ENCODE results near the gene C4orf50. TPM values are rescaled to one million over a fixed set of nuclear protein-coding genes. Genes with fewer than 3 reads are reported as not detected.
"Not testable (repeated sequence)": the region's sequence is repeated elsewhere in the genome, so short reads cannot be mapped to it uniquely, and the experiment has no call there.

The C4orf50 gene
- total RNA-seq, 1 donor from 2014 or later, result not detected

- no peak overlapping the region for H3K4me3 Mint-ChIP-seq (ENCODE audit: unreplicated experiment)
- H3K36me3 Mint-ChIP-seq (ENCODE audit: low read depth), result no peaks in the 10 kb centered on the region
- H3K27ac Mint-ChIP-seq (ENCODE audit: unreplicated experiment), result no peak overlapping the region
- TF ChIP-seq CTCF (IDR thresholded peaks at IDR 0.05), result no peak
- H3K9me3 Mint-ChIP-seq (ENCODE audit: low read depth), result no peaks in the 10 kb centered on the region
- no peak for DNase-seq (ENCODE audit: low spot score)
- no peaks in the 10 kb centered on the region for H3K4me1 Mint-ChIP-seq (ENCODE audit: low read depth)
- peaks cover 50% of the 10 kb centered on the region for H3K27me3 Mint-ChIP-seq (ENCODE audit: low read depth)
Observed at GRCh38 chr4:6008766-6009385, 9.4 kb downstream of the C4orf50 start.

- no peak for DNase-seq (ENCODE audit: low spot score)
- TF ChIP-seq CTCF (IDR thresholded peaks at IDR 0.05), result no peak
- Mint-ChIP-seq H3K27me3 (ENCODE audit: low read depth) (peaks cover 50% of the 10 kb centered on the region), H3K4me1 (ENCODE audit: low read depth) (no peaks in the 10 kb centered on the region), H3K9me3 (ENCODE audit: low read depth) (no peaks in the 10 kb centered on the region), H3K36me3 (ENCODE audit: low read depth) (no peaks in the 10 kb centered on the region), H3K27ac (ENCODE audit: unreplicated experiment) (no peak overlapping the region), H3K4me3 (ENCODE audit: unreplicated experiment) (no peak overlapping the region)
Observed at GRCh38 chr4:6008092-6008551, 10.1 kb downstream of the C4orf50 start.

GRCh38 chr4:6005175-6005574 lies 13.1 kb downstream of the C4orf50 start:
- no peaks in the 10 kb centered on the region for H3K36me3 Mint-ChIP-seq (ENCODE audit: low read depth)
- no peak overlapping the region for H3K27ac Mint-ChIP-seq (ENCODE audit: unreplicated experiment)
- no peaks in the 10 kb centered on the region for H3K9me3 Mint-ChIP-seq (ENCODE audit: low read depth)
- no peak for DNase-seq (ENCODE audit: low spot score)
- H3K27me3 Mint-ChIP-seq (ENCODE audit: low read depth), result peaks cover 49% of the 10 kb centered on the region
- TF ChIP-seq CTCF (IDR thresholded peaks at IDR 0.05), result no peak
- H3K4me3 Mint-ChIP-seq (ENCODE audit: unreplicated experiment), result no peak overlapping the region
- H3K4me1 Mint-ChIP-seq (ENCODE audit: low read depth), result no peaks in the 10 kb centered on the region

- not testable (repeated sequence) for H3K36me3 Mint-ChIP-seq (ENCODE audit: low read depth); H3K27ac Mint-ChIP-seq (ENCODE audit: unreplicated experiment); DNase-seq (ENCODE audit: low spot score); H3K4me3 Mint-ChIP-seq (ENCODE audit: unreplicated experiment); H3K4me1 Mint-ChIP-seq (ENCODE audit: low read depth); H3K9me3 Mint-ChIP-seq (ENCODE audit: low read depth)
- peaks cover 45% of the 10 kb centered on the region for H3K27me3 Mint-ChIP-seq (ENCODE audit: low read depth)
Observed at GRCh38 chr4:6003485-6003884, 14.7 kb downstream of the C4orf50 start.

GRCh38 chr4:6002926-6003325 lies 15.3 kb downstream of the C4orf50 start:
- no peaks in the 10 kb centered on the region for H3K9me3 Mint-ChIP-seq (ENCODE audit: low read depth)
- peaks cover 44% of the 10 kb centered on the region for H3K27me3 Mint-ChIP-seq (ENCODE audit: low read depth)
- no peak overlapping the region for H3K27ac Mint-ChIP-seq (ENCODE audit: unreplicated experiment)
- no peak overlapping the region for H3K4me3 Mint-ChIP-seq (ENCODE audit: unreplicated experiment)
- no peak for DNase-seq (ENCODE audit: low spot score)
- TF ChIP-seq CTCF (IDR thresholded peaks at IDR 0.05), result no peak
- H3K4me1 Mint-ChIP-seq (ENCODE audit: low read depth), result no peaks in the 10 kb centered on the region
- no peaks in the 10 kb centered on the region for H3K36me3 Mint-ChIP-seq (ENCODE audit: low read depth)

GRCh38 chr4:6002492-6002833 lies 15.8 kb downstream of the C4orf50 start:
- no peak for DNase-seq (ENCODE audit: low spot score)
- no peaks in the 10 kb centered on the region for H3K36me3 Mint-ChIP-seq (ENCODE audit: low read depth)
- H3K27ac Mint-ChIP-seq (ENCODE audit: unreplicated experiment), result no peak overlapping the region

More at GRCh38 chr4:6002492-6002833, 15.8 kb downstream of the C4orf50 start:
- TF ChIP-seq CTCF (IDR thresholded peaks at IDR 0.05), result no peak
- Mint-ChIP-seq H3K4me3 (ENCODE audit: unreplicated experiment) (no peak overlapping the region), H3K27me3 (ENCODE audit: low read depth) (peaks cover 43% of the 10 kb centered on the region), H3K9me3 (ENCODE audit: low read depth) (no peaks in the 10 kb centered on the region), H3K4me1 (ENCODE audit: low read depth) (no peaks in the 10 kb centered on the region)

Data from chondrocyte (in vitro differentiated cells).